Activated naive CD4-positive, alpha-beta T cell treated with anti-CD3 and anti-CD28 coated beads, Interleukin-2, amount 50 U/mL, for 24 hours (primary cell): ENCODE data around the gene S100A11.

Experiments used
- H3K27ac Mint-ChIP-seq: one replicate; pipeline ENCODE4 v1.8.0; 2021; ENCODE audit warnings: mild to moderate bottlenecking, mixed read lengths
- H3K27me3 Mint-ChIP-seq: one replicate; pipeline ENCODE4 v1.8.0; 2021; ENCODE audit warnings: mixed read lengths
- H3K36me3 Mint-ChIP-seq: one replicate; pipeline ENCODE4 v1.8.0; 2021; ENCODE audit warnings: mixed read lengths
- H3K4me1 Mint-ChIP-seq: one replicate; pipeline ENCODE4 v1.8.0; 2021; ENCODE audit warnings: mixed read lengths
- H3K4me3 Mint-ChIP-seq: one replicate; pipeline ENCODE4 v1.8.0; 2021; ENCODE audit warnings: mild to moderate bottlenecking, mixed read lengths
- H3K9me3 Mint-ChIP-seq: one replicate; pipeline ENCODE4 v1.8.0; 2021; ENCODE audit warnings: mixed read lengths

S100A11 gene

GRCh38 chr1:152023221-152023620, 13.6 kb downstream of the S100A11 start:
- peaks cover 1% of the 10 kb centered on the region for H3K27me3 Mint-ChIP-seq
- H3K27ac Mint-ChIP-seq, result no peak overlapping the region
- H3K36me3 Mint-ChIP-seq, result no peaks in the 10 kb centered on the region
- H3K9me3 Mint-ChIP-seq, result no peaks in the 10 kb centered on the region
- H3K4me1 Mint-ChIP-seq, result no peaks in the 10 kb centered on the region
- no peak overlapping the region for H3K4me3 Mint-ChIP-seq

GRCh38 chr1:152022474-152022873, 14.3 kb downstream of the S100A11 start:
- H3K36me3 Mint-ChIP-seq, result no peaks in the 10 kb centered on the region
- H3K4me1 Mint-ChIP-seq, result no peaks in the 10 kb centered on the region
- peaks cover 1% of the 10 kb centered on the region for H3K27me3 Mint-ChIP-seq
- H3K4me3 Mint-ChIP-seq, result no peak overlapping the region
- H3K9me3 Mint-ChIP-seq, result no peaks in the 10 kb centered on the region
- no peak overlapping the region for H3K27ac Mint-ChIP-seq

- Mint-ChIP-seq H3K36me3 (no peaks in the 10 kb centered on the region), H3K27ac (no peak overlapping the region), H3K4me1 (no peaks in the 10 kb centered on the region), H3K27me3 (peaks cover 1% of the 10 kb centered on the region), H3K9me3 (no peaks in the 10 kb centered on the region), H3K4me3 (no peak overlapping the region)
Measured at GRCh38 chr1:152021569-152021968, 15.2 kb downstream of the S100A11 start.

GRCh38 chr1:152020849-152021248, 16.0 kb downstream of the S100A11 start:
- no peaks in the 10 kb centered on the region for H3K36me3 Mint-ChIP-seq
- H3K27me3 Mint-ChIP-seq, result peaks cover 1% of the 10 kb centered on the region
- H3K4me1 Mint-ChIP-seq, result no peaks in the 10 kb centered on the region
- no peak overlapping the region for H3K4me3 Mint-ChIP-seq
- H3K27ac Mint-ChIP-seq, result no peak overlapping the region
- H3K9me3 Mint-ChIP-seq, result no peaks in the 10 kb centered on the region

GRCh38 chr1:152018537-152018936, 18.3 kb downstream of the S100A11 start:
- H3K27me3 Mint-ChIP-seq, result peaks cover 4% of the 10 kb centered on the region
- H3K36me3 Mint-ChIP-seq, result no peaks in the 10 kb centered on the region
- no peak overlapping the region for H3K27ac Mint-ChIP-seq
- no peaks in the 10 kb centered on the region for H3K9me3 Mint-ChIP-seq
- H3K4me1 Mint-ChIP-seq, result peaks cover 4% of the 10 kb centered on the region
- H3K4me3 Mint-ChIP-seq, result no peak overlapping the region

- Mint-ChIP-seq H3K27ac (no peak overlapping the region), H3K27me3 (peaks cover 4% of the 10 kb centered on the region), H3K4me3 (no peak overlapping the region), H3K9me3 (no peaks in the 10 kb centered on the region), H3K36me3 (no peaks in the 10 kb centered on the region), H3K4me1 (peaks cover 5% of the 10 kb centered on the region)
Measured at GRCh38 chr1:152015766-152016165, 21.0 kb downstream of the S100A11 start.

- Mint-ChIP-seq H3K27ac (no peak overlapping the region), H3K36me3 (no peaks in the 10 kb centered on the region), H3K4me1 (peaks cover 5% of the 10 kb centered on the region), H3K4me3 (no peak overlapping the region), H3K9me3 (no peaks in the 10 kb centered on the region), H3K27me3 (peaks cover 2% of the 10 kb centered on the region)
Measured at GRCh38 chr1:152014943-152015342, 21.9 kb downstream of the S100A11 start.

GRCh38 chr1:152013664-152014237, 23.1 kb downstream of the S100A11 start:
- H3K36me3 Mint-ChIP-seq, result no peaks in the 10 kb centered on the region
- H3K4me1 Mint-ChIP-seq, result peaks cover 5% of the 10 kb centered on the region
- H3K27ac Mint-ChIP-seq, result no peak overlapping the region
- no peak overlapping the region for H3K4me3 Mint-ChIP-seq
- no peaks in the 10 kb centered on the region for H3K9me3 Mint-ChIP-seq
- peaks cover 2% of the 10 kb centered on the region for H3K27me3 Mint-ChIP-seq

- Mint-ChIP-seq H3K36me3 (no peaks in the 10 kb centered on the region), H3K4me1 (peaks cover 5% of the 10 kb centered on the region), H3K27ac (no peak overlapping the region), H3K27me3 (no peaks in the 10 kb centered on the region), H3K9me3 (no peaks in the 10 kb centered on the region), H3K4me3 (no peak overlapping the region)
Measured at GRCh38 chr1:152009691-152010090, 27.1 kb downstream of the S100A11 start.

GRCh38 chr1:152007047-152007446, 29.8 kb downstream of the S100A11 start:
- Mint-ChIP-seq H3K9me3 (no peaks in the 10 kb centered on the region), H3K4me1 (no peaks in the 10 kb centered on the region), H3K36me3 (no peaks in the 10 kb centered on the region), H3K27ac (peak overlapping the region; percentile 8), H3K4me3 (no peak overlapping the region), H3K27me3 (no peaks in the 10 kb centered on the region)

- no peak overlapping the region for H3K27ac Mint-ChIP-seq
- H3K4me1 Mint-ChIP-seq, result no peaks in the 10 kb centered on the region
- H3K4me3 Mint-ChIP-seq, result no peak overlapping the region
- no peaks in the 10 kb centered on the region for H3K36me3 Mint-ChIP-seq
- H3K27me3 Mint-ChIP-seq, result no peaks in the 10 kb centered on the region
- no peaks in the 10 kb centered on the region for H3K9me3 Mint-ChIP-seq
Measured at GRCh38 chr1:152005360-152005912, 31.4 kb downstream of the S100A11 start.

- Mint-ChIP-seq H3K27ac (no peak overlapping the region), H3K36me3 (no peaks in the 10 kb centered on the region), H3K27me3 (no peaks in the 10 kb centered on the region), H3K9me3 (no peaks in the 10 kb centered on the region), H3K4me3 (no peak overlapping the region), H3K4me1 (no peaks in the 10 kb centered on the region)
Measured at GRCh38 chr1:152003846-152004442, 32.9 kb downstream of the S100A11 start.

- H3K4me1 Mint-ChIP-seq, result no peaks in the 10 kb centered on the region
- H3K4me3 Mint-ChIP-seq, result no peak overlapping the region
- H3K36me3 Mint-ChIP-seq, result no peaks in the 10 kb centered on the region
- peak overlapping the region; percentile 83 for H3K27ac Mint-ChIP-seq
- no peaks in the 10 kb centered on the region for H3K27me3 Mint-ChIP-seq
- H3K9me3 Mint-ChIP-seq, result no peaks in the 10 kb centered on the region
Measured at GRCh38 chr1:152002960-152003359, 33.8 kb downstream of the S100A11 start.

- no peak overlapping the region for H3K27ac Mint-ChIP-seq
Measured at GRCh38 chr1:152001631-152002584, 34.9 kb downstream of the S100A11 start.

GRCh38 chr1:152000964-152001630, 35.7 kb downstream of the S100A11 start:
- no peak overlapping the region for H3K27ac Mint-ChIP-seq
- peaks cover under 1% of the 10 kb centered on the region for H3K4me1 Mint-ChIP-seq
- no peaks in the 10 kb centered on the region for H3K27me3 Mint-ChIP-seq
- H3K9me3 Mint-ChIP-seq, result no peaks in the 10 kb centered on the region
- no peak overlapping the region for H3K4me3 Mint-ChIP-seq
- no peaks in the 10 kb centered on the region for H3K36me3 Mint-ChIP-seq

More at GRCh38 chr1:152001631-152002584, 34.9 kb downstream of the S100A11 start:
- Mint-ChIP-seq H3K9me3 (no peaks in the 10 kb centered on the region), H3K4me3 (no peak overlapping the region), H3K36me3 (no peaks in the 10 kb centered on the region), H3K27me3 (no peaks in the 10 kb centered on the region), H3K4me1 (no peaks in the 10 kb centered on the region)
